Anterior cingulate cortex (tissue), 58 donors: ENCODE data around the gene TMEM121.
"Not testable (repeated sequence)": the region's sequence is repeated elsewhere in the genome, so short reads cannot be mapped to it uniquely, and the experiment has no call there.

Source experiments
- DNase-seq, 58 donors: peaks; one replicate each; lab custom pipeline; 2025; lab: John Stamatoyannopoulos, UW

TMEM121 gene

DNA sequence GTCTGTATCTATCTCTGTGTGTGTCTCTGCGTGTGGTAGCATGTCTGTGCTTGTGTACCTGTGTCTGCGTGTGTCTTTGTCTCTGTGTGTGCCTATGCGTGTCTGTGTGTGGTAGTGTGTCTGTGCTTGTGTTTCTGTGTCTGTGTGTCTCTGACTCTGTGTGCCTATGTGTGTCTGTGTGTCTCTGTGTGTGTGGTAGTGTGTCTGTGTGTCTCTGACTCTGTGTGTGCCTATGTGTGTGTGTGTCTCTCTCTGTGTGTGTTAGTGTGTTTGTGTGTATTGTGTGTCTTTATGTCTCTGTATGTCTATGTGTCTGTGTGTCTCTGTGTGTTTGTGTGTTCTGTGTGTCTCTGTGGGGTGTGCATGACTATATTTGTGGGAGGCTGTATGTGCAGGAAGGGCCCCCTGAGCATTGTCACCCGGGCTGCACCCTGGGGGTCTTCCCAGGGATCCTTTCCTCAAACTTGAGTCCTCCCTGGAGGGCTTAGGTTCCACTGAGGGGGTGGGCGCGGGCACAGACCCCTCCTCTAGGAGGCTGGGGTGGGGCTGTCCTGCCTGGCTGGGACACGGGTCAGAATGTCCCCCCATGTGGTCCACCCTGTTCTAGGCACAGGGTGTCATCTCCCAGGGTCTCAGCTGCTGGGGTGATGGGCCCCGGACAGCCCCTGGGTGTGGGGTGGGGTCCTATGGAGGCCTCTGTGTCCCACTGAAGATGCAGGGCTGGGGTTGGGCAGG is 39.0 kb downstream of the TMEM121 start:
- not testable (repeated sequence) for DNase-seq

DNA sequence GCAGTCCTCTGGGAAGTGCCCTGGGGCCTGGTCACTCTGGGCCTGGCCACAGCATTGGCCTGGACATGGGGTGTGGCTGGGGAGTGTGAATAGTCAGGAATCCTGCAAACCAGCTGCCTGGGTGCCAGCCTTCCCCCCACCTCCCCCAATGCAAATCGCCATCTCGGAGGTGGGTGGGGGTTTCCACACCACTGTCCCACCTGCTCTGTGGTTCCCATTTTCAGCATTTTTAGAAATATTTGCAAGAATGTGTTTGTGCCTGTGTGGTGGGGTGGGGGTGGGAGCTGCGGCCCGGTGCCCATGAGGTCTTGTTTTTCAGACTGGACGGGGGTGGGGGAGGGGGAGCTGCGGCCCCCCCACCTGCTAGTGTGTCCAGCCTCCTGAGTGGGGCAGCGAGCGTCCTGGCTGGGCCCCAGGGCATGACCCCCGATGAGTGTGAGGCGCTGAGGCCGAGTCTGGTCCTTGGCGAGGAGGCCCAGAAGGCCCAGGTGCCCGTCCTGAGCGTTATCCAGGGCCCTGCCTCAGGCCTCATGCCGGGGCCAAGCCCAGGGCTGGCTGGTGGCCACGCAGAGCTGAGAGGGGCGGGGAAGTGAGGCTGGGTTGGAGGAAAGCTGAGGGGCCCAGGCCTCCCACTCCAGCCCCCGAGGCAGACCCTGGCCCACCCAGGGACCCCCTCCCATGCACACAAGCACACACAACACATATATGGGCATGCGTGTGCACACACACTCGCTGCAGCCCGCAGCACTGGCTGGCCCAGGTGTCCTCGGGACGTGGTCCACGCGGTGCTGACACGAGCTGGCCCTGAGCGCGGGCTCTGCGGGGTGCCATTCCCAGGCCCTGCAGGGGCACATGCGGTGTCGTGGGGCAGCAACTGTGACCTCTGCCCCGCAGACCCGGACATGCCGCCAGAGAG is 40.1 kb downstream of the TMEM121 start:
- not testable (repeated sequence) for DNase-seq

DNA sequence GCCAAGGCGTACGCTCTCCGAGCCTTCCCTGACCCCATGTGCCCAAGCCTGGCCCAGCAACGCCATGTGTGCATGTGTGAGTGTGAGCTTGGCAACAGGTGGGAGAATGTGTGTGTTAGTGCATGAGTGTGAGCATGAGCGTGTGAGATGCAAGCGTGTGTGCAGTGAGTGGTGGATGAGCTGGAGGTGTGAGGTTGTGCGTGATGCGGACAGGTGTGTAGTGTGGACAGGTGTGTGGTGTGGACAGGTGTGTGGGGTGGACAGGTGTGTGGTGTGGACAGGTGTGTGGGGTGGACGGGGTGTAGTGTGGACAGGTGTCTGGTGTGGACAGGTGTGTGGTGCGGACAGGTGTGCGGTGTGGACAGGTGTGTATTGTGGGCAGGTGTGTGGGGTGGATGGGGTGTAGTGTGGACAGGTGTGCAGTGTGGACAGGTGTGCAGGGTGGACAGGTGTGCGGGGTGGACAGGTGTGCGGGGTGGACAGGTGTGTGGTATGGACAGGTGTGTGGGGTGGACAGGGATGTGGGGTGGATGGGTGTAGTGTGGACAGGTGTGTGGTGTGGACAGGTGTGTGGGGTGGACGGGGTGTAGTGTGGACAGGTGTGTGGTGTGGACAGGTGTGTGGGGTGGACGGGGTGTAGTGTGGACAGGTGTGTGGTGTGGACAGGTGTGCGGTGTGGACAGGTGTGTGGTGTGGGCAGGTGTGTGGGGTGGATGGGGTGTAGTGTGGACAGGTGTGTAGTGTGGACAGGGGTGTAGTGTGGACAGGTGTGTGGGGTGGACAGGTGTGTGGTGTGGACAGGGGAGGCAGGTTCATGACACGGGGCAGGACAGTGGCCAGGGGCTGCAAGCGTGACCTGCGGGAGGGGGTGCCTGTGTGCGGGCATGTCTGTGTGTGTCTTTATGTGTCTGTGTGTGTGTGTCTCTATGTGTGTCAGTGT is 41.1 kb downstream of the TMEM121 start:
- not testable (repeated sequence) for DNase-seq

GRCh38 chr14:105568140-105568843 is 41.9 kb downstream of the TMEM121 start:
- not testable (repeated sequence) for DNase-seq

GRCh38 chr14:105568859-105569766 is 42.7 kb downstream of the TMEM121 start:
- DNase-seq: no peak

- no peak for DNase-seq
Observed at GRCh38 chr14:105570482-105570881, 44.1 kb downstream of the TMEM121 start.

DNA sequence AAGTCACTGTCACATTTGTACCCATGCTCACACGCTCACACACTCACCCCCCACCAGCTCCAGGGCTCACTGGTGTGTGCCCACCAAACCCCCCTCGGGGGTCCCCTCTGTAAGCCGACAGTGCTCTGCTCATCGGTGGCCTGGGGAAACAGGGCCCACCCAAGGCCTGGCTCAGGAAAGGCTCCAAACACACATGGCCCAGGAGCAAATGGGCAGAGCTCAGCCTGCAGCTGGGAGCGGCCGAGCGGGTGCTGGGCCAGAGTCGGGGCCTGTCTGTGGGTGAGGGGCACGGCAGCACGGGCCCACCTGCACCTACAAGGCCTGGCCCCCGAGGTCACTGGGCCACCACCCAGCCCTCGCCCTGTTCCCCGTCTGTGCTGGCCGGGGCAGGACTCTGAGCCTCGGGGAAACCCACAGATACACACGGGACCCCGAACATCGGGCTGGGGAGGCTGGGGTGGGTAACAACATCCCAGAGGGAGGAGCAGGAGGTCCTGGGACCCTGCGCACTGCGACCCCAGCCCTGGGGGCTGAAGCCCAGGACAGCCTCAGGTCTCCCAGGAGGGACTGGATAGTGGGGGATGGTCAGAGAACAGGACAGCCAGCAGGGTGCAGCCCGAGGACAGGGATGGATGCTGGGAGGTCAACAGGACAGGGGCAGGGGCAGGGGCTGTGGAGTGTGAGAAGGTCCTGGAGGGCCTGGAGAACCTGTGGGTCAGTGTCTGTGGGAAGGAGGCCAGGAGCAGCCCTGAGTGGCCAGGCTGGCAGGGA is 45.0 kb downstream of the TMEM121 start:
- not testable (repeated sequence) for DNase-seq

DNA sequence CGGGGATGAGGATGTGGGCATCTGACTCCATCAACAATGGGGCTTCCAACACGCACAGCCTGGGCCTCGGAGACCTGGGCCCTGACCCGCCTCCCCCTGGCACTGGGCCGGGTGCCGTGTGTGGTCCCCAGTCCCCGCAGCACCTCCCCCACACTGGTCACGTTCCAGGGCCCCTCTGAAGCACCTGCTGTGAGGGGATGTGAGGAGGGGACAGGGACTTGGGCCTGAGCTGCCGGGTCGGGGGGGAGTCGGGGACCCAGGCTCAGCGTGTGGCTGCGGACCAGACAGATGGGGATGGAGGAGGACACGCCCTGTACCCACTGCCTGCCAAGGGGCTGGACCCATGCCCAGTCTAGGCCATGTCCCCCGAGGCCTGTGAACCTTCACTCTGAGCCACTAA is 45.7 kb downstream of the TMEM121 start:
- not testable (repeated sequence) for DNase-seq

DNA sequence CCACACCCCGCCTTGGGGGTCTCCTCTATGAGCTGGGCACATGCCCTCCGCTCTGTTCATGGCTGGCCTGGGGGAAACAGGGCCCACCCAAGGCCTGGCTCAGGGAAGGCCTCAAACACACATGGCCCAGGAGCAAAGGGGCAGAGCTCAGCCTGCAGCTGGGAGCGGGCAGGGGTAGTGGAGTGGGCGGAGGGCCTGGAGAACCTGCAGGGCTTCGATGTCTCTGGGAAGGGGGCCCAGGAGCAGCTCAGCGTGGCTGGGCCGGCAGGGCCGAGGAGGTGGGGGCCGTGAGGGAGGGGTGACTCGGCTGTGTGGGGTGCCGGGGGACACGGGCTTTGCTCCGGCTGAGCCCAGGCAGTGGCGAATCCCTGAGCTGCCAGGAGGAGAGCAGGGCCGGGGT is 47.5 kb downstream of the TMEM121 start:
- not testable (repeated sequence) for DNase-seq

- not testable (repeated sequence) for DNase-seq
Observed at GRCh38 chr14:105574411-105574810, 48.0 kb downstream of the TMEM121 start.

GRCh38 chr14:105575016-105575700 is 48.8 kb downstream of the TMEM121 start:
- not testable (repeated sequence) for DNase-seq

DNA sequence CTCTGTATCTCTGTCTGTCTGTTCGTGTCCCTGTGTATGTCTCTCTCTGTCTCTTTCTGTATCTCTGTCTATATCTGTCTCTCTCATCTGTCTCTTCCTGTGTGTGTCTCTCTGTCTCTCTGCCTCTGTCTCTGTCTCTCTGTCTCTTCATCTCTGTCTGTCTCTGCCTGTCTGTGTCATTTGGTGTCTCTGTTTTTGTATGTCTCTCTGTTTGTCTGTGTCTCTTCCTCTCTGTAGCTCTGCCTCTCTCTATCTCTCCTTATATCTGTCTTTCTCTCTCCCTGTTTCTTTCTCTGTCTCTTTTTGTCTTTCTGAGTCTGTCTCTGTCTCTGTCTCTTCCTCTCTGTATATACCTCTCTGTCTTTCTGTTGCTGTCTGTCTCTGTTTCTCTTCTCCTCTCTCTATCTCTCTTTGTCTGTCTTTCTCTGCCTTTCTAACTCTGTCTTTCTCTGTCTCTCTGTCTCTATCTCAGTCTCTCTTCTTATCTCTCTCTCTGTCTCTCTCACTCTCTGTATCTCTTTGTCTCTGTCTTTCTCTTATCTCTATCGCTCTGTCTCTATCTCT is 50.2 kb downstream of the TMEM121 start:
- DNase-seq: no peak

DNA sequence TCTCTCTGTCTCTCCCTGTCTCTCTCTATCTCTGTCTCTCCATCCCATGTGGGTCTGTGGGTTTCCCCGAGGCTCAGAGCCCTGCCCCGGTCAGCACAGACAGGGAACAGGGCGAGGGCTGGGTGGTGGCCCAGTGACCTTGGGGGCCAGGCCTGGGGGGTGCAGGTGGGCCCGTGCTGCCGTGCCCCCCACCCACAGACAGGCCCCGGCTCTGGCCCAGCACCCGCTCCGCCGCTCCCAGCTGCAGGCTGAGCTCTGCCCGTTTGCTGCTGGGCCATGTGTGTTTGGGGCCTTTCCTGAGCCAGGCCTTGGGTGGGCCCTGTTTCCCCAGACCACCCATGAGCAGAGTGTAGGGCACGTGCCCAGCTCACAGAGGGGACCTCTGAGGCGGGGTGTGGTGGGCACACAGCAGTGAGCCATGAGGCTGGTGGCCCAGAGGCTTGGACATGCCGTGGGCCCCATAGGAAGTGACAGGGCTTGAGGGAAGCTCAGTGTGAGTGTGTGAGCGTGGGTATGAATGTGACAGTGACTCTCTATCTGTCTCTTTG is 51.0 kb downstream of the TMEM121 start:
- DNase-seq: no peak

- DNase-seq: no peak
Observed at GRCh38 chr14:105578070-105578469, 51.7 kb downstream of the TMEM121 start.

DNA sequence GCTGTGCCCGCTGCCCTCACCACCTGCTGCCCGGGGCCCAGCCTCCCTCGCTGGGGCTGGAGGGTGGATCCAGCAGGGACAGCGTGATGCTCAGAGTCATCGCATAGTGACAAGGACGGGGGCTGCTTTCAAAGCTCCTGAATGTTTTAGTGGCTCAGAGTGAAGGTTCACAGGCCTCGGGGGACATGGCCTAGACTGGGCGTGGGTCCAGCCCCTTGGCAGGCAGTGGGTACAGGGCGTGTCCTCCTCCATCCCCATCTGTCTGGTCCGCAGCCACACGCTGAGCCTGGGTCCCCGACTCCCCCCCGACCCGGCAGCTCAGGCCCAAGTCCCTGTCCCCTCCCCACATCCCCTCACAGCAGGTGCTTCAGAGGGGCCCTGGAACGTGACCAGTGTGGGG is 52.8 kb downstream of the TMEM121 start:
- DNase-seq: not testable (repeated sequence)
